SHP77 (cell line): Measurements from ENCODE around the gene SRGAP2C.
"Not testable (repeated sequence)": the region's sequence is repeated elsewhere in the genome, so short reads cannot be mapped to it uniquely, and the experiment has no call there.

Source experiments
- DNase-seq, 2 experiments: peaks; one replicate each; lab custom pipeline; 2025; lab: John Stamatoyannopoulos, UW

SRGAP2C gene

GRCh38 chr1:121279548-121279898, 94.7 kb downstream of the SRGAP2C start:
- DNase-seq: not testable (repeated sequence)

GRCh38 chr1:121280699-121281317, 96.0 kb downstream of the SRGAP2C start:
- DNase-seq: not testable (repeated sequence)

- DNase-seq: not testable (repeated sequence)
These were observed 96.7 kb downstream of the SRGAP2C start for GRCh38 chr1:121281480-121281879.

GRCh38 chr1:121283587-121284180, 98.9 kb downstream of the SRGAP2C start:
- not testable (repeated sequence) for DNase-seq

GRCh38 chr1:121292590-121292989, 107.8 kb downstream of the SRGAP2C start:
- DNase-seq: not testable (repeated sequence)

GRCh38 chr1:121293263-121294204, 108.8 kb downstream of the SRGAP2C start:
- DNase-seq: not testable (repeated sequence)

GRCh38 chr1:121294205-121294570, 109.4 kb downstream of the SRGAP2C start:
- DNase-seq: not testable (repeated sequence)

GRCh38 chr1:121296563-121296962, 111.8 kb downstream of the SRGAP2C start:
- not testable (repeated sequence) for DNase-seq

GRCh38 chr1:121298529-121298928, 113.8 kb downstream of the SRGAP2C start:
- not testable (repeated sequence) for DNase-seq

- not testable (repeated sequence) for DNase-seq
These were observed 114.9 kb downstream of the SRGAP2C start for GRCh38 chr1:121299514-121300149.

- DNase-seq: not testable (repeated sequence)
These were observed 117.1 kb downstream of the SRGAP2C start for GRCh38 chr1:121301876-121302275.

GRCh38 chr1:121307759-121308158, 123.0 kb downstream of the SRGAP2C start:
- DNase-seq: not testable (repeated sequence)

GRCh38 chr1:121315509-121315908, 130.7 kb downstream of the SRGAP2C start:
- DNase-seq: not testable (repeated sequence)

- DNase-seq: not testable (repeated sequence)
These were observed 131.3 kb downstream of the SRGAP2C start for GRCh38 chr1:121316081-121316480.

GRCh38 chr1:121317491-121318468, 133.0 kb downstream of the SRGAP2C start:
- DNase-seq: not testable (repeated sequence)

- not testable (repeated sequence) for DNase-seq
These were observed 133.9 kb downstream of the SRGAP2C start for GRCh38 chr1:121318687-121319086.

GRCh38 chr1:121321660-121322059, 136.9 kb downstream of the SRGAP2C start:
- not testable (repeated sequence) for DNase-seq

- not testable (repeated sequence) for DNase-seq
These were observed 140.0 kb downstream of the SRGAP2C start for GRCh38 chr1:121324726-121325125.

GRCh38 chr1:121332141-121332540, 147.4 kb downstream of the SRGAP2C start:
- not testable (repeated sequence) for DNase-seq

- DNase-seq: not testable (repeated sequence)
These were observed 148.1 kb downstream of the SRGAP2C start for GRCh38 chr1:121332599-121333562.
